ENCODE measurements around the gene COPG1. TPM values are rescaled to one million over a fixed set of nuclear protein-coding genes. Genes with fewer than 3 reads are reported as not detected.

Gene COPG1
- total and polyA plus RNA-seq, 2 donors from 2014 or later: 107 to 173 TPM

DNA sequence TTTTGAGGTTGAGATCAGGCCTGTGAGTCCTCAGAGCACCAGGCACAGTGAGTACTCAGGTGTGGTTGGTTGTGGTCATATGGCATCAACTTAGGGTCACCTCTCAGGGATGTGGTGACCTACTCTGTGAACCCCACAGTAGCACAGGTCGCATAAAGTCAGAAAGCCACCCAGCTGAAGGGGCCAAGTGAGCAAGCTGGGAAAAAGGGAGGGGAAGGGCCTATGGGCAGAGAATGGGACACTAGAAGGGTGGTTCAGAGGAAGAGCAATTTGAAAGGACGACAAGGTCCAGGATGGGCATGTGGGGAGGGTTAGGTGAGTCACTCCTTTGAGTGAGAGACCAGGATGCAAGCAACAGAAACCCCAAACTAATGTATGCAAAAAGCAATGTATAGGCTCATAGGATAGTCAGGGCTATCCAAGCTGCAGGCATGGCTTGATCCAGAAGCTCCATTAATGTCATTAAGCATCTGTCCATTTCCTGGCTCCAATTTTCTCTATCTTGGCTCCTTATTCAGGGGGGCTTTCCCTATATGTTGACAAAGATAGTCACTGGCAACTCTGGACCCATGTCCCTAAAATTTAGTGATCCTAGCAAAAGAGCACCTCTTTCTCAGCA is 62.7 kb downstream of the COPG1 start:
- Histone ChIP-seq H3K27me3 (ENCODE audit: control insufficient read depth, insufficient read depth, low read length) (no peaks in the 10 kb centered on the region), H3K9ac (ENCODE audit: low read length in 3 of 3) (no peak overlapping the region), H3K4me1 (ENCODE audit: control insufficient read depth in 2 of 3, insufficient read depth in 2 of 3, low read depth in 1 of 3, low read length in 3 of 3) (peaks cover 0 to 5% (median 3%) of the 10 kb centered on the region in 3 donors), H3K9me3 (ENCODE audit: control insufficient read depth in 2 of 3, insufficient read depth in 1 of 3, low read length in 3 of 3) (no peaks in the 10 kb centered on the region), H3K4me3 (ENCODE audit: low read length in 3 of 3) (no peak overlapping the region), H3K27ac (ENCODE audit: low read depth in 2 of 2, low read length in 2 of 2) (no peak overlapping the region), H3K36me3 (ENCODE audit: control insufficient read depth in 2 of 3, insufficient read depth in 3 of 3, low read length in 3 of 3) (no peaks in the 10 kb centered on the region)
- DNase-seq (peak in 2 of 5 donors; percentile 7 to 36), FAIRE-seq (no peak)
- TF ChIP-seq, protein P1, sequence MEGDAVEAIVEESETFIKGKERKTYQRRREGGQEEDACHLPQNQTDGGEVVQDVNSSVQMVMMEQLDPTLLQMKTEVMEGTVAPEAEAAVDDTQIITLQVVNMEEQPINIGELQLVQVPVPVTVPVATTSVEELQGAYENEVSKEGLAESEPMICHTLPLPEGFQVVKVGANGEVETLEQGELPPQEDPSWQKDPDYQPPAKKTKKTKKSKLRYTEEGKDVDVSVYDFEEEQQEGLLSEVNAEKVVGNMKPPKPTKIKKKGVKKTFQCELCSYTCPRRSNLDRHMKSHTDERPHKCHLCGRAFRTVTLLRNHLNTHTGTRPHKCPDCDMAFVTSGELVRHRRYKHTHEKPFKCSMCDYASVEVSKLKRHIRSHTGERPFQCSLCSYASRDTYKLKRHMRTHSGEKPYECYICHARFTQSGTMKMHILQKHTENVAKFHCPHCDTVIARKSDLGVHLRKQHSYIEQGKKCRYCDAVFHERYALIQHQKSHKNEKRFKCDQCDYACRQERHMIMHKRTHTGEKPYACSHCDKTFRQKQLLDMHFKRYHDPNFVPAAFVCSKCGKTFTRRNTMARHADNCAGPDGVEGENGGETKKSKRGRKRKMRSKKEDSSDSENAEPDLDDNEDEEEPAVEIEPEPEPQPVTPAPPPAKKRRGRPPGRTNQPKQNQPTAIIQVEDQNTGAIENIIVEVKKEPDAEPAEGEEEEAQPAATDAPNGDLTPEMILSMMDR (IDR thresholded peaks at IDR 0.05; ENCODE audit: borderline replicate concordance, extremely low read depth, insufficient read depth): no peak
- intact Hi-C loops (cut with DNase I): no loop called here

DNA sequence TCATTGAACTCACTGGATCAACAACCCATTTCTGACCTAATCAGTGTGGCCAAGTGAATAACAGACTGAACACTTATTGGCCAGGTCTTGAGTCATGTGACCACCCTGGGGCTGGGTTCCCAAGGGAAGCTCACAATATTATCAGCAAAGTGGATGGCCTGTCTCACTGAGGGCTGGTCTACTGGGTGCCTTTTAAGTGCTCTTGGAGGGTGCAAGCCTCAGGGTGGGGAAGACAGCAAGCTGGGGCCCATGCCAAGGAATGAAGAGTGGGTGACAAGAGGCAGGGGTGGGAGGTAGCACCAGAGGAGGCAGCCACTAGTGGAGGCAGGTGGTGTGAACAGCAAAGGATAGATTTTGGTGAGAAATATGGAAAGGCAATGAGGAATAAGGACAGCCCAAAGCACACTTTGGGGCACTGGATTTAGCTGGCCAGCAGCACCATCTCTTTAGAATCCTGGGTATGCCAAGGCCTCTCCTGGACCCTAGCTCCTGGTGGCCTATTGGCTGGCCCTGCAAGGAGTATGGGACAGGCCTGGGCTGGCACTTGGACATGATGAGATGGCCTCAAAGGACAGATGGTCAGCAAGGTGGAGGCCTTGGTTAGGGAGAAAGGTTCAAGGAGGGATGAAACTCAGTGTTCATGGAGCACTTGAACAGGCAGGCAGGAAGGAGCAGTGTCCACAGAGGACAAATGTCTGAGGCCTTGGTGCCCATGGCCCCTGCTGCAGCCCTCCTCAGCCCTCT is 63.4 kb downstream of the COPG1 start:
- no peaks in the 10 kb centered on the region for H3K9me3 ChIP-seq (ENCODE audit: control insufficient read depth in 2 of 3, insufficient read depth in 1 of 3, low read length in 3 of 3)
- H3K36me3 ChIP-seq (ENCODE audit: control insufficient read depth in 2 of 3, insufficient read depth in 3 of 3, low read length in 3 of 3): no peaks in the 10 kb centered on the region
- no peak overlapping the region for H3K27ac ChIP-seq (ENCODE audit: low read depth in 2 of 2, low read length in 2 of 2)
- H3K27me3 ChIP-seq (ENCODE audit: control insufficient read depth, insufficient read depth, low read length): no peaks in the 10 kb centered on the region
- no peak for FAIRE-seq
- intact Hi-C loops (cut with DNase I): no loop called here
- H3K4me3 ChIP-seq (ENCODE audit: low read length in 3 of 3): no peak overlapping the region
- TF ChIP-seq, protein P1 (IDR thresholded peaks at IDR 0.05; ENCODE audit: borderline replicate concordance, extremely low read depth, insufficient read depth): no peak
- no peak overlapping the region for H3K9ac ChIP-seq (ENCODE audit: low read length in 3 of 3)
- peak in 1 of 5 donors; percentile 3 for DNase-seq
- H3K4me1 ChIP-seq (ENCODE audit: control insufficient read depth in 2 of 3, insufficient read depth in 2 of 3, low read depth in 1 of 3, low read length in 3 of 3): peaks cover 0 to 5% (median 3%) of the 10 kb centered on the region in 3 donors

DNA sequence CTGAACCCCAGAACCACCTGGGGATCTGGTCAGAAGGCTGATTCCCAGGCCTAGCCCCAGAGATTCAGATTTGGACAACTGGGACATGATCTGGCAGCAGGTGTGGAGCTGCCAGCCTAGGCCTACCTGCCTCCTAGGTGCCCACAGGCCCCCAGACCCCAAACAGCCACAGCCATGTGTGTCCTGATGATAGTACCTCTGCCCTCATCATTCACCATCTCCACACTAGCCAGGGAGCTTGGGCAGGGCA is 63.9 kb downstream of the COPG1 start:
- FAIRE-seq (no peak), DNase-seq (peak in 1 of 5 donors; percentile 71)
- Histone ChIP-seq H3K36me3 (ENCODE audit: control insufficient read depth in 2 of 3, insufficient read depth in 3 of 3, low read length in 3 of 3) (no peaks in the 10 kb centered on the region), H3K4me1 (ENCODE audit: control insufficient read depth in 2 of 3, insufficient read depth in 2 of 3, low read depth in 1 of 3, low read length in 3 of 3) (peaks cover 0 to 5% (median 3%) of the 10 kb centered on the region in 3 donors), H3K9ac (ENCODE audit: low read length in 3 of 3) (no peak overlapping the region), H3K4me3 (ENCODE audit: low read length in 3 of 3) (no peak overlapping the region), H3K27ac (ENCODE audit: low read depth in 2 of 2, low read length in 2 of 2) (no peak overlapping the region), H3K27me3 (ENCODE audit: control insufficient read depth, insufficient read depth, low read length) (no peaks in the 10 kb centered on the region), H3K9me3 (ENCODE audit: control insufficient read depth in 2 of 3, insufficient read depth in 1 of 3, low read length in 3 of 3) (no peaks in the 10 kb centered on the region)
- TF ChIP-seq, protein P1 (IDR thresholded peaks at IDR 0.05; ENCODE audit: borderline replicate concordance, extremely low read depth, insufficient read depth): no peak
- intact Hi-C loops (cut with DNase I): no loop called here
